HT1080 (cell line): ENCODE results near the gene LIPC. TPM values are rescaled to one million over a fixed set of nuclear protein-coding genes. Genes with fewer than 3 reads are reported as not detected.

Source experiments
- DNase-seq: peaks from one replicate; pipeline ENCODE4 v3.0.0-alpha.2; 2015; ENCODE audit warnings: low read depth
- polyA plus RNA-seq, 2 experiments: library from polyadenylated mRNA; depleted of rRNA; stranded (reverse); fragments of >200 nt; gene quantifications; 2 replicates each; pipeline ENCODE4 v1.2.3, GENCODE V29; 2015
- total RNA-seq: library from RNA; depleted of rRNA; stranded (reverse); fragments of >200 nt; shearing (Covaris generic); gene quantifications from 2 replicates; pipeline ENCODE4 v1.2.3, GENCODE V29; 2014; rRNA removed

LIPC gene
- total RNA-seq: 0.11 TPM in 1 of 2 replicates, not detected in the other
- not detected in 2 replicates for polyA plus RNA-seq (2015; cell fraction: cytosol; rRNA removed)
- polyA plus RNA-seq (2015; cell fraction: nucleus; rRNA removed): 0.07 TPM in 1 of 2 replicates, not detected in the other

GRCh38 chr15:58431221-58432149 lies at the start of gene LIPC:
TSS of gene LIPC (plus strand) at chr15:58431991. CDS start at chr15:58432033, 42 bp downstream.
- no peak for DNase-seq

GRCh38 chr15:58383876-58384275 lies 47.9 kb upstream of the LIPC start:
- DNase-seq: no peak

- DNase-seq: no peak
These were observed 47.1 kb upstream of the LIPC start for GRCh38 chr15:58384667-58385066.

GRCh38 chr15:58386081-58386480 lies 45.7 kb upstream of the LIPC start:
- DNase-seq: no peak

GRCh38 chr15:58386641-58387040 lies 45.1 kb upstream of the LIPC start:
- DNase-seq: no peak

GRCh38 chr15:58387130-58387529 lies 44.7 kb upstream of the LIPC start:
- peak; percentile 36 for DNase-seq

- no peak for DNase-seq
These were observed 43.6 kb upstream of the LIPC start for GRCh38 chr15:58388211-58388610.

GRCh38 chr15:58390118-58390517 lies 41.7 kb upstream of the LIPC start:
- no peak for DNase-seq

GRCh38 chr15:58390655-58391054 lies 41.1 kb upstream of the LIPC start:
- no peak for DNase-seq

- no peak for DNase-seq
These were observed 40.7 kb upstream of the LIPC start for GRCh38 chr15:58391088-58391487.

- DNase-seq: no peak
These were observed 39.6 kb upstream of the LIPC start for GRCh38 chr15:58392141-58392540.

GRCh38 chr15:58392611-58393161 lies 39.1 kb upstream of the LIPC start:
- no peak for DNase-seq

GRCh38 chr15:58393241-58393662 lies 38.5 kb upstream of the LIPC start:
- DNase-seq: no peak

- DNase-seq: peak; percentile 48
These were observed 35.6 kb upstream of the LIPC start for GRCh38 chr15:58396181-58396580.

GRCh38 chr15:58398071-58398470 lies 33.7 kb upstream of the LIPC start:
- no peak for DNase-seq

GRCh38 chr15:58398643-58399042 lies 33.1 kb upstream of the LIPC start:
- DNase-seq: no peak

- no peak for DNase-seq
These were observed 32.1 kb upstream of the LIPC start for GRCh38 chr15:58399739-58400138.

GRCh38 chr15:58401276-58401675 lies 30.5 kb upstream of the LIPC start:
- no peak for DNase-seq

GRCh38 chr15:58401991-58402649 lies 29.7 kb upstream of the LIPC start:
- DNase-seq: no peak

GRCh38 chr15:58403581-58403980 lies 28.2 kb upstream of the LIPC start:
- no peak for DNase-seq

- no peak for DNase-seq
These were observed 27.8 kb upstream of the LIPC start for GRCh38 chr15:58404020-58404419.

- DNase-seq: no peak
These were observed 27.1 kb upstream of the LIPC start for GRCh38 chr15:58404722-58405121.
